ENCODE results near the gene TRIP10. TPM values are rescaled to one million over a fixed set of nuclear protein-coding genes. Genes with fewer than 3 reads are reported as not detected.

The TRIP10 gene
- total RNA-seq, 1 donor, result 36.2 TPM

- Histone ChIP-seq H3K9me3 (ENCODE audit: low read depth, low read length) (no peaks in the 10 kb centered on the region), H3K36me3 (ENCODE audit: insufficient read depth, low read length) (peaks cover 27% of the 10 kb centered on the region), H3K4me1 (ENCODE audit: insufficient read depth, low read length) (peaks cover 5% of the 10 kb centered on the region), H3K4me2 (ENCODE audit: insufficient read depth, low read length) (peak overlapping the region; percentile 81), H3K27ac (ENCODE audit: low read depth, low read length) (no peak overlapping the region), H4K20me1 (ENCODE audit: insufficient read depth, low read length) (peaks cover 3% of the 10 kb centered on the region), H3K4me3 (ENCODE audit: insufficient read depth, low read length) (peak overlapping the region; percentile 62), H3K79me2 (ENCODE audit: insufficient read depth, low read length) (no peaks in the 10 kb centered on the region), H2AFZ (ENCODE audit: low read length) (peak overlapping the region; percentile 41), H3K27me3 (ENCODE audit: insufficient read depth, low read length) (no peaks in the 10 kb centered on the region)
- peak; percentile 29 for TF ChIP-seq CTCF (IDR thresholded peaks at IDR 0.05; ENCODE audit: extremely low read depth, low read depth, low read length)
- peak; percentile 96 for DNase-seq (ENCODE audit: insufficient read length, low spot score, missing footprints)
Measured at GRCh38 chr19:6753178-6754031, 13.9 kb downstream of the TRIP10 start.

- Histone ChIP-seq H3K4me2 (ENCODE audit: insufficient read depth, low read length) (no peak overlapping the region), H3K9me3 (ENCODE audit: low read depth, low read length) (no peaks in the 10 kb centered on the region), H3K27me3 (ENCODE audit: insufficient read depth, low read length) (no peaks in the 10 kb centered on the region), H3K4me1 (ENCODE audit: insufficient read depth, low read length) (peaks cover 5% of the 10 kb centered on the region), H2AFZ (ENCODE audit: low read length) (no peak overlapping the region), H3K36me3 (ENCODE audit: insufficient read depth, low read length) (peaks cover 20% of the 10 kb centered on the region), H3K4me3 (ENCODE audit: insufficient read depth, low read length) (no peak overlapping the region), H4K20me1 (ENCODE audit: insufficient read depth, low read length) (peaks cover 3% of the 10 kb centered on the region), H3K27ac (ENCODE audit: low read depth, low read length) (no peak overlapping the region), H3K79me2 (ENCODE audit: insufficient read depth, low read length) (no peaks in the 10 kb centered on the region)
- TF ChIP-seq CTCF (IDR thresholded peaks at IDR 0.05; ENCODE audit: extremely low read depth, low read depth, low read length), result no peak
- peak; percentile 59 for DNase-seq (ENCODE audit: insufficient read length, low spot score, missing footprints)
Measured at GRCh38 chr19:6754136-6754535, 14.7 kb downstream of the TRIP10 start.

- TF ChIP-seq CTCF (IDR thresholded peaks at IDR 0.05; ENCODE audit: extremely low read depth, low read depth, low read length), result no peak
- peaks cover 5% of the 10 kb centered on the region for H3K4me1 ChIP-seq (ENCODE audit: insufficient read depth, low read length)
- H3K4me3 ChIP-seq (ENCODE audit: insufficient read depth, low read length), result no peak overlapping the region
- H3K27ac ChIP-seq (ENCODE audit: low read depth, low read length), result no peak overlapping the region
- no peaks in the 10 kb centered on the region for H3K79me2 ChIP-seq (ENCODE audit: insufficient read depth, low read length)
- peak; percentile 80 for DNase-seq (ENCODE audit: insufficient read length, low spot score, missing footprints)
- no peak overlapping the region for H3K4me2 ChIP-seq (ENCODE audit: insufficient read depth, low read length)
- no peaks in the 10 kb centered on the region for H3K9me3 ChIP-seq (ENCODE audit: low read depth, low read length)
- no peak overlapping the region for H2AFZ ChIP-seq (ENCODE audit: low read length)
- H3K27me3 ChIP-seq (ENCODE audit: insufficient read depth, low read length), result no peaks in the 10 kb centered on the region
- H3K36me3 ChIP-seq (ENCODE audit: insufficient read depth, low read length), result peaks cover 16% of the 10 kb centered on the region
- peaks cover 3% of the 10 kb centered on the region for H4K20me1 ChIP-seq (ENCODE audit: insufficient read depth, low read length)
Measured at GRCh38 chr19:6754653-6755463, 15.4 kb downstream of the TRIP10 start.

- H3K36me3 ChIP-seq (ENCODE audit: insufficient read depth, low read length), result no peaks in the 10 kb centered on the region
- no peak overlapping the region for H3K4me2 ChIP-seq (ENCODE audit: insufficient read depth, low read length)
- H3K4me3 ChIP-seq (ENCODE audit: insufficient read depth, low read length), result no peak overlapping the region
- no peaks in the 10 kb centered on the region for H3K9me3 ChIP-seq (ENCODE audit: low read depth, low read length)
- no peak overlapping the region for H3K27ac ChIP-seq (ENCODE audit: low read depth, low read length)
- H3K4me1 ChIP-seq (ENCODE audit: insufficient read depth, low read length), result no peaks in the 10 kb centered on the region
- DNase-seq (ENCODE audit: insufficient read length, low spot score, missing footprints), result peak; percentile 19
- no peaks in the 10 kb centered on the region for H3K79me2 ChIP-seq (ENCODE audit: insufficient read depth, low read length)
- no peaks in the 10 kb centered on the region for H3K27me3 ChIP-seq (ENCODE audit: insufficient read depth, low read length)
- no peak overlapping the region for H2AFZ ChIP-seq (ENCODE audit: low read length)
- no peaks in the 10 kb centered on the region for H4K20me1 ChIP-seq (ENCODE audit: insufficient read depth, low read length)
- no peak for TF ChIP-seq CTCF (IDR thresholded peaks at IDR 0.05; ENCODE audit: extremely low read depth, low read depth, low read length)
Measured at GRCh38 chr19:6760606-6761005, 21.1 kb downstream of the TRIP10 start.

Data from osteoblast (primary cell).